BLaER1 (cell line): ENCODE results near the gene RAD18.

Source experiments
- H3K27ac ChIP-seq: shearing (Covaris generic); formaldehyde crosslinking; 2 replicates; pipeline ENCODE4 v1.8.1; 2022
- H3K27me3 ChIP-seq: shearing (Covaris generic); formaldehyde crosslinking; 2 replicates; pipeline ENCODE4 v1.8.1; 2022
- H3K36me3 ChIP-seq: shearing (Covaris generic); formaldehyde crosslinking; 2 replicates; pipeline ENCODE4 v1.8.1; 2022
- H3K4me1 ChIP-seq: shearing (Covaris generic); formaldehyde crosslinking; 2 replicates; pipeline ENCODE4 v1.8.1; 2022
- H3K4me2 ChIP-seq: shearing (Covaris generic); formaldehyde crosslinking; 2 replicates; pipeline ENCODE4 v1.8.1; 2022
- H3K4me3 ChIP-seq: shearing (Covaris generic); formaldehyde crosslinking; 2 replicates; pipeline ENCODE4 v1.8.1; 2022
- H3K9ac ChIP-seq: shearing (Covaris generic); formaldehyde crosslinking; 2 replicates; pipeline ENCODE4 v1.8.1; 2022
- H3K9me3 ChIP-seq: shearing (Covaris generic); formaldehyde crosslinking; 2 replicates; pipeline ENCODE4 v1.8.1; 2022
- H4K20me1 ChIP-seq: shearing (Covaris generic); formaldehyde crosslinking; 2 replicates; pipeline ENCODE4 v1.8.1; 2022
- Cebpa-rat ChIP-seq: shearing (Covaris generic); IDR thresholded peaks from 2 replicates; pipeline ENCODE4 v1.8.1; 2022

Gene RAD18

GRCh38 chr3:8966820-8967348 lies 3.6 kb upstream of the RAD18 start:
- Histone ChIP-seq H3K9ac (no peak overlapping the region), H4K20me1 (peaks cover 10% of the 10 kb centered on the region; the same call in 1 of the 2 replicates), H3K4me2 (no peak overlapping the region), H3K4me1 (peaks cover 14% of the 10 kb centered on the region), H3K27ac (no peak overlapping the region), H3K36me3 (no peaks in the 10 kb centered on the region), H3K4me3 (no peak overlapping the region), H3K27me3 (no peaks in the 10 kb centered on the region), H3K9me3 (no peaks in the 10 kb centered on the region)
- TF ChIP-seq Cebpa-rat: no peak

- no peak overlapping the region for H3K4me2 ChIP-seq
- H3K4me3 ChIP-seq: no peak overlapping the region
Observed at GRCh38 chr3:8966150-8966819, 3.0 kb upstream of the RAD18 start.

GRCh38 chr3:8964436-8965370 lies 1.4 kb upstream of the RAD18 start:
- Histone ChIP-seq H4K20me1 (peaks cover 11% of the 10 kb centered on the region; the same call in 1 of the 2 replicates), H3K4me3 (no peak overlapping the region), H3K27me3 (no peaks in the 10 kb centered on the region), H3K4me1 (peaks cover 30% of the 10 kb centered on the region), H3K9ac (no peak overlapping the region), H3K4me2 (no peak overlapping the region), H3K9me3 (no peaks in the 10 kb centered on the region), H3K36me3 (peaks cover 1% of the 10 kb centered on the region; the same call in 1 of the 2 replicates), H3K27ac (no peak overlapping the region)
- no peak for TF ChIP-seq Cebpa-rat

More at GRCh38 chr3:8966150-8966819, 3.0 kb upstream of the RAD18 start:
- Histone ChIP-seq H3K4me1 (peaks cover 20% of the 10 kb centered on the region), H3K27ac (no peak overlapping the region), H3K36me3 (no peaks in the 10 kb centered on the region; the same call in 1 of the 2 replicates), H3K27me3 (no peaks in the 10 kb centered on the region), H3K9ac (no peak overlapping the region), H3K9me3 (no peaks in the 10 kb centered on the region), H4K20me1 (peaks cover 11% of the 10 kb centered on the region; the same call in 1 of the 2 replicates)
- TF ChIP-seq Cebpa-rat: no peak

DNA sequence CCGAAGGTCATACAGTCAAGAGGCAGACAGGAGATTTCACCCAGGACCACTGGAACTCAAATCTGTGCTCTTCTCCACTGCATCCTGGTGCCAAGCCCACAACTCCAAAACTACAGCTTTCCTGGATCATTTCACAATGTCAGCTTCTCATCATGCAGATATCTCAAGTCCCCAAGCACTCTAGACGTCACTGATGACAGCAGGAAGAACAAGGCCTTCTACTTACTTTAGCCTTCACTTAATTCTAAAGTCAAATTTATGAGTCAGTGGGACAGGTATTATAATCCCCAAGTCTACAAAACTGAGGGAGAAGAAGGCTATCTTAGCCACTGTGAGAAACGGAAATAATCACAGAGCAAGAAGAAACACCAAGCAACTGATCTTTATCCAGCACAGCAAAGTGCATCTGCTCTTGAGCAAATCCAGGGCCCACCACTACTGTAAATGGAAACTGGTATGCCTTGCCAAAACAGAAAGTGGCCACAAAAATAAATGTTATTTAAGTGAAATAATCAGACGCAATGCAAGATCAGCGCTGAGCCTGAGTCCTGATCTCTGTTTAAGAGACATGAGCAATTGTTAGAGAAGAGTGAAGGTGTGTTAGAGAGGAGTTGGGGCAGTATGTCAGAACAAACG lies 928 bp downstream of the RAD18 start:
- H3K36me3 ChIP-seq: peaks cover 24% of the 10 kb centered on the region
- peak overlapping the region; percentile 96 for H3K4me3 ChIP-seq
- H3K9ac ChIP-seq: peak overlapping the region; percentile 81
- no peaks in the 10 kb centered on the region for H3K27me3 ChIP-seq
- H3K27ac ChIP-seq: peak overlapping the region; percentile 76
- peaks cover 33% of the 10 kb centered on the region for H3K4me1 ChIP-seq
- H3K4me2 ChIP-seq: peak overlapping the region; percentile 90
- H3K9me3 ChIP-seq: no peaks in the 10 kb centered on the region
- H4K20me1 ChIP-seq: peaks cover 11% of the 10 kb centered on the region; the same call in 1 of the 2 replicates
- TF ChIP-seq Cebpa-rat: no peak

DNA sequence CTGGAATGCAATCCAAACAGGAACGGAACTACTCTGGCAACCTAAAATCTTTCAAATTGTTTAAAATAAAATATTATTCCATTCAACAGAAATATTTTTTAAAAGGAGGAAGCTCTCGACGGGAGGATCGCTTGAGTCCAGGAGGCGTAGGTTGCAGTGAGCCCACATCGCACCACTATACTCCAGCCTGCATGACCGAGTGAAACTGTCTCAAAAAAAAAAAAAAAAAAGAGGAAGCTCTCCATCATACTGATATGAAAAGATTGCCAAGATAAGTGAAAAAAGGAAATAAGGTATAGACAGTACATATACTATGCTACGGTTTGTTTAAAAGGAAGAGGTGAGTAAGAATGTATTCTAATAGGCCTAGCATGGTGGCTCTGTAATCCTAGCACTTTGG lies 3.6 kb downstream of the RAD18 start:
- H3K4me2 ChIP-seq: no peak overlapping the region
- TF ChIP-seq Cebpa-rat: no peak

GRCh38 chr3:8954938-8955763 lies 8.1 kb downstream of the RAD18 start:
- H3K27ac ChIP-seq: peak overlapping the region; percentile 76
- peak overlapping the region; percentile 33; the same call in 1 of the 2 replicates for H3K4me3 ChIP-seq
- H3K9me3 ChIP-seq: no peaks in the 10 kb centered on the region
- no peak for TF ChIP-seq Cebpa-rat
- H3K27me3 ChIP-seq: no peaks in the 10 kb centered on the region
- peaks cover 45% of the 10 kb centered on the region for H3K36me3 ChIP-seq
- H4K20me1 ChIP-seq: peaks cover 20% of the 10 kb centered on the region; the same call in 1 of the 2 replicates
- peak overlapping the region; percentile 68 for H3K9ac ChIP-seq
- H3K4me2 ChIP-seq: peak overlapping the region; percentile 74
- H3K4me1 ChIP-seq: peaks cover 46% of the 10 kb centered on the region

More for the DNA sequence above, 3.6 kb downstream of the RAD18 start:
- Histone ChIP-seq H3K9ac (no peak overlapping the region), H4K20me1 (peaks cover 18% of the 10 kb centered on the region), H3K4me1 (peaks cover 56% of the 10 kb centered on the region), H3K27ac (no peak overlapping the region), H3K9me3 (no peaks in the 10 kb centered on the region), H3K4me3 (no peak overlapping the region), H3K36me3 (peaks cover 39% of the 10 kb centered on the region), H3K27me3 (no peaks in the 10 kb centered on the region)

DNA sequence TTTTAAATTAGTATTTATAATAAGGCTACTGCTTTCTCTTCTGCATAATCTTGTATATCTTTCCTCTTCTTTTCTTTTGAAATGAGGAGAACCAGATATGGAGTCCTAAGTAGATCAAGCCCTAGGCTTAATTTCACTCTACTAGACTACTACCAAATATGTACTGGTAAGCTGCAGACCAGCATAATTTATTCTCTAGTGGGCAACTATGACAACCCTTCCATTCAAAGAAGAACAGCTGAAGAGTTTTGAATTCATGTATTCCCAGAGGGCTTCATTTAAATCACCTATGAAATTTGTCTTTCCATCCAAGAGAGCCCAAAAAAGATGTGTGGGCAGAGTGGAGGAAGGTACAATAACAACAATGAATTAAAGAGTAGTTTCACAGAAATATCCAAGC lies 10.0 kb downstream of the RAD18 start:
- H3K4me3 ChIP-seq: no peak overlapping the region
- peaks cover 38% of the 10 kb centered on the region for H3K36me3 ChIP-seq

DNA sequence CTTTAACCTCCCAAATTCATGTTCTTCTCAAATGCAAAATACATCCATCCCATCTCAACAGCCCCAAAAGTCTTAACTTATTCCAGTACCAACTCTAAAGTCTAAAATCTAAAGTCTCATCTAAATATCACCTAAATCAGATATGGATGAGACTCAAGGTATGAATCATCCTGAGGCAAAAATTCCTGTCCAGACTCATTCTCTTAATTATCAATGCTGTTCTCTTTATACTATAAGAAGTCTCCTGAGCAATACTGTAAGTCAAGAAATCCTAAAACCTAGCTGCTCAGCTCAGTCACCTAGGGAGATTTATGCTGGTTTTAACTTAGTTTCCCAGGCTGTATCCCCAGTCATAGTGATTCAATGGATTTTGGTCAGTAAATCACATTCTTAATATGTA lies 11.1 kb downstream of the RAD18 start:
- TF ChIP-seq Cebpa-rat: no peak
- Histone ChIP-seq H3K4me1 (peaks cover 39% of the 10 kb centered on the region), H3K9ac (no peak overlapping the region), H3K27me3 (no peaks in the 10 kb centered on the region), H3K27ac (no peak overlapping the region), H3K4me2 (no peak overlapping the region), H4K20me1 (peaks cover 35% of the 10 kb centered on the region; the same call in 1 of the 2 replicates), H3K9me3 (no peaks in the 10 kb centered on the region), H3K36me3 (peaks cover 37% of the 10 kb centered on the region), H3K4me3 (no peak overlapping the region)

More for the DNA sequence above, 10.0 kb downstream of the RAD18 start:
- no peak for TF ChIP-seq Cebpa-rat
- Histone ChIP-seq H3K4me1 (peaks cover 39% of the 10 kb centered on the region), H3K27me3 (no peaks in the 10 kb centered on the region), H3K4me2 (peak overlapping the region; percentile 39; the same call in 1 of the 2 replicates), H3K27ac (no peak overlapping the region), H4K20me1 (peaks cover 35% of the 10 kb centered on the region; the same call in 1 of the 2 replicates), H3K9ac (no peak overlapping the region), H3K9me3 (no peaks in the 10 kb centered on the region)
